AG04449 (cell line): Measurements from ENCODE around the gene SOX15.
A peak's percentile ranks its signal among the peaks of the same experiment; 100 is the strongest.

Experiments used
- CTCF ChIA-PET: fragments of 350-600 bp; formaldehyde crosslinking; extraction: SDS; loops from one replicate; lab custom pipeline; 2021; ENCODE audit warnings: antibody characterized with exemption; lab: Yijun Ruan, JAX
- POLR2A ChIA-PET: fragments of 400-600, 350-600 bp; formaldehyde crosslinking; extraction: SDS; loops from one replicate; lab custom pipeline; 2020; ENCODE audit warnings: antibody characterized with exemption, inconsistent platforms; lab: Yijun Ruan, JAX
- DNase-seq: peaks from one replicate; pipeline ENCODE4 v3.0.0-alpha.2; 2010; ENCODE audit warnings: low read depth, low spot score
- H3K4me3 ChIP-seq: 2 replicates; pipeline ENCODE4 v1.5.1; 2011; ENCODE audit warnings: low read depth, mild to moderate bottlenecking, control low read depth, low read length
- CTCF ChIP-seq: IDR thresholded peaks from one replicate; pipeline ENCODE4 v1.5.1; 2011; ENCODE audit warnings: mild to moderate bottlenecking, moderate library complexity, low read length, control low read depth, inconsistent platforms; ENCODE audit not compliant: insufficient read depth; ENCODE audit errors: missing control alignments

The SOX15 gene

GRCh38 chr17:7593296-7593695 lies 3.4 kb upstream of the SOX15 start:
- no peak for TF ChIP-seq CTCF
- DNase-seq: no peak
- ChIA-PET POLR2A (interaction anchor here (0.5 kb wide), 1 partner anchor 110 kb away, joined by 3 read pairs; no protein-coding TSS in a partner anchor), CTCF (interaction anchor here (0.8 to 3.3 kb wide), 4 partner anchors 15 to 95 kb away, joined by 3 to 9 read pairs (median 4); partner anchors contain the start of genes SENP3, TP53 and WRAP53)
- H3K4me3 ChIP-seq: no peak overlapping the region

DNA sequence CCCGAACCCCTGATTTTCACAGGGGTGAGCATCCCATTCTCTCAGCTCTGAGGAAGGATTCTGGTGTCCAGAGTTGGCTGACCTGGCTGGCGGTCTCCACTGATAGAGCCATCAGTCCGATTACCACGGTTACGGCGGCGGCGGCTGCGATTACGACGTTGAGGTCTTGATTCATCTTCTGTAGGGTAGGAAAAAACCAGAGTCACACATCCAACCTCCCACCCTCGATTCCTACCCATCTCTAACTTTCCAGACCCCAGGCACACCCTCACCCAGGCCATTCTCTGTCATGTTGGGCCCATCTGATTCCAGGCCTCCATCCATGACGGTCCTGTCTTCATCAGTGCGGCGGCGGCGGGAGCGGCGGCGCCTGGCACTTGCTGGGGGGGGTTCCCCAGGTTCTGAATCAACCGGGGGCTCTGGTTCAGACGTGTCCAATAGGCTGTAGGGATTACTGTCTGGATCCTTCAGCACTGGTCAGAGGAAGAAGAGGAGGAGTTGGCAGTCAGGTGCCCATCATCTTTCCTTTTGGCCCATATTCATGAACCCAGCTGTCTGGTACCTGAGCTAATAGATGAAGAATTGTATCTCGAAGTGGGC lies 2.6 kb upstream of the SOX15 start:
- no peak overlapping the region for H3K4me3 ChIP-seq
- ChIA-PET POLR2A (interaction anchor here (1.1 to 1.3 kb wide), 2 partner anchors 9 to 16 kb away, joined by 3 to 4 read pairs; partner anchors contain the start of gene MPDU1), CTCF (interaction anchor here (0.8 to 4.5 kb wide), 5 partner anchors 16 to 96 kb away, joined by 3 to 48 read pairs (median 5); partner anchors contain the start of genes SENP3, TP53 and WRAP53)
- DNase-seq: no peak
- no peak for TF ChIP-seq CTCF

GRCh38 chr17:7591596-7591995 lies 1.7 kb upstream of the SOX15 start:
- no peak for DNase-seq
- ChIA-PET POLR2A (interaction anchor here (1.1 to 1.3 kb wide), 2 partner anchors 8 to 15 kb away, joined by 3 to 4 read pairs; partner anchors contain the start of gene MPDU1), CTCF (interaction anchor here (3.6 to 4.5 kb wide), 2 partner anchors 20 to 96 kb away, joined by 48 to 61 read pairs; partner anchors contain the start of genes FXR2, TP53 and WRAP53)
- no peak overlapping the region for H3K4me3 ChIP-seq
- TF ChIP-seq CTCF: no peak

GRCh38 chr17:7590743-7591142 lies 849 bp upstream of the SOX15 start:
- ChIA-PET POLR2A (interaction anchor here (0.6 to 4.4 kb wide), 3 partner anchors 12 to 106 kb away, joined by 3 to 31 read pairs (median 6); partner anchors contain the start of gene CD68), CTCF (interaction anchor here (1.7 to 4.5 kb wide), 12 partner anchors 10 to 247 kb away, joined by 4 to 61 read pairs (median 23); partner anchors contain the start of genes CD68, FXR2, SENP3 and TMEM95)

DNA sequence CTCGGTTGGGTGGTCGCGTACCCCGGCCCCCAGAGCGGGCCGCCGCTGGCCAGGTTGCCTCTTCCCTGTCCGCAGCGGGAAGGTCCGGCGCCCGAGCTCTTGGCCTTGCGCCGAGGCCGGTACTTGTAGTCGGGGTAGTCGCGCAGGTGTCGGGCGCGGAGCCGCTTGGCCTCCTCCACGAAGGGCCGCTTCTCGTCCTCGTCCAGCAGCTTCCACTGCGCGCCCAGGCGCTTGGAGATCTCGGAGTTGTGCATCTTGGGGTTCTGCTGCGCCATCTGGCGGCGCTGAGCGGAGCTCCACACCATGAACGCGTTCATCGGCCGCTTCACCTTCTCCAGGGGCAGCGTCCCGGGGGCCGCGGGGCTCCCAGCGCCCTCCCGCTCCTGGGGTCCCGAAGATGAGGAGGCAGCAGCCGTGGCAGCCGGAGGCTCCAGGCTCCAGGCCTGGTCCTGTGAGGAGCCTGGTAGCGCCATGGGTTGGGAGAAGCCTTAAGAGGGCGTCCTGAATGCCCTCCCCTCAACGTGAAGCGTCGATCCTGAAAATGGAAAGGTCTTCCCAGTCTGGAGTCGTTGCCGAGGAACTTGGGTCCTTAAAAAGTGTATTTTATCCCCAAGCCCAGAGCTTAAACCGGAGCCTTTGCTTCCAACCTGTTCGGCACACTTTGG lies 558 bp downstream of the SOX15 start:
- peak; percentile 89 for TF ChIP-seq CTCF
- ChIA-PET POLR2A (interaction anchor here (0.5 to 4.4 kb wide), 6 partner anchors 11 to 194 kb away, joined by 3 to 31 read pairs (median 4); partner anchors contain the start of genes CD68 and WRAP53), CTCF (interaction anchor here (0.7 to 4.5 kb wide), 35 partner anchors 11 to 544 kb away, joined by 3 to 61 read pairs (median 4); partner anchors contain the start of genes ATP1B2, CD68, DNAH2 and FXR2)
- no peak for DNase-seq
- peak overlapping the region; percentile 6; the same call in 1 of the 2 replicates for H3K4me3 ChIP-seq

More at GRCh38 chr17:7590743-7591142, 849 bp upstream of the SOX15 start:
- no peak overlapping the region for H3K4me3 ChIP-seq
- DNase-seq: no peak
- no peak for TF ChIP-seq CTCF
